HG03060 (cell line): ENCODE results near the gene SCART1.
"Not testable (repeated sequence)": the region's sequence is repeated elsewhere in the genome, so short reads cannot be mapped to it uniquely, and the experiment has no call there.

ENCODE experiments used
- ATAC-seq: cut with Tn5 transposase; IDR thresholded peaks from one replicate; pipeline ENCODE4 v1.9.1; 2021; ENCODE audit warnings: low read depth, moderate number of reproducible peaks; ENCODE audit not compliant: unreplicated experiment

SCART1 gene

GRCh38 chr10:133511408-133511807 lies 57.7 kb downstream of the SCART1 start:
- no peak for ATAC-seq

GRCh38 chr10:133511907-133512528 lies 58.3 kb downstream of the SCART1 start:
- no peak for ATAC-seq

DNA sequence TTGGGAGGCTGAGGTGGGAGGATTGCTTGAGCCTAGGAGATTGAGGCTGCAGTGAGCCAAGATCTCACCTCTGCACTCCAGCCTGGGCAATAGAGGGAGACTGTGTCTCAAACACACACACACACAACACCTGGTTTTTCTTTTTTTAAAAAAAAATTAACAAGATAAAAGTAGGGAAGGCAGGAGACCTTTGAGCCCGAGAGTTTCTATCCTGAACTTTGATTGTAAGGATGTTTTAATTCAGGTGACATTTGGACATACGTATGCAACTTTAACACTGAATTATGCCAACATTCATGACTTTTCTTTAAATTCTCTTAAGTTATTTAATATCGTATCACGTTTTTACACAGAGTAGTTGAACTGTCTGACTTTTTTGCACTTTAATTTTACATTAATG lies 61.7 kb downstream of the SCART1 start:
- ATAC-seq: no peak

DNA sequence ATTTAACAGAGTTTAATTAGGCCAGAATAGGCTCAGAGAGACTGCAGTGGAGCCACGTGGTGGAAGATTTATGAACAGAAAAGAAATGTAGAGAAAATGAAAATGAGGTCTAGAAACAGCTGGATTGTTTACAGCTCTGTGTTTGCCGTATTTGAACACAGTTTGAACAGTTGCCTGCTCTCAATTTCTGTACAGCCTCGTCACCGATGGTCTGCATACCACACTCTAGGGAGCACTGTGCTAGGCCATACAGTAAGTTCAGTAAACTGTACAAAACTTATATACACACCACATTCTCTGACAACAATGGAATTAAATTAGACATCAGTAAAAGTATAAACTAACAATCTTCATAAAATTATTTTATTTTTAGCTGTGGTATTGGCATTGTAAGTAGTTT lies 62.3 kb downstream of the SCART1 start:
- no peak for ATAC-seq

GRCh38 chr10:133518517-133518916 lies 64.8 kb downstream of the SCART1 start:
- not testable (repeated sequence) for ATAC-seq
